Common myeloid progenitor, CD34-positive (primary cell): ENCODE measurements around the gene USO1.
A peak's percentile ranks its signal among the peaks of the same experiment; 100 is the strongest.
"Not testable (repeated sequence)": the region's sequence is repeated elsewhere in the genome, so short reads cannot be mapped to it uniquely, and the experiment has no call there.

ENCODE experiments used
- CTCF ChIA-PET: fragments of 350-600 bp; sonication (Branson Sonifier 250); formaldehyde crosslinking; loops from one replicate; lab custom pipeline; 2021; ENCODE audit warnings: antibody characterized with exemption; lab: Charles Lee
- POLR2A ChIA-PET: fragments of 350-600 bp; sonication (Branson Sonifier 250); formaldehyde crosslinking; loops from one replicate; lab custom pipeline; 2021; ENCODE audit warnings: antibody characterized with exemption; lab: Charles Lee
- DNase-seq, 3 donors: peaks; one replicate each; pipeline versions ENCODE4 v3.0.0 to v3.0.0-alpha.2; 2013
- H3K27ac ChIP-seq, 2 experiments: 1 replicate in 1 of 2; 2 replicates in 1 of 2; pipeline ENCODE4 v1.7.0; 2013; ENCODE audit warnings: inconsistent platforms in 2 of 2, low read length in 2 of 2, mild to moderate bottlenecking in 2 of 2, low read depth in 1 of 2, moderate library complexity in 1 of 2; ENCODE audit not compliant: severe bottlenecking in 2 of 2, insufficient read depth in 1 of 2, poor library complexity in 1 of 2
- H3K27me3 ChIP-seq, 5 experiments: replicated peaks in 2 of 5; 1 replicate in 3 of 5; 2 replicates in 2 of 5; pipeline versions ENCODE4 v1.6.1 to v1.7.0; 2013; ENCODE audit warnings: low read length in 4 of 5, mild to moderate bottlenecking in 2 of 5, moderate library complexity in 2 of 5, inconsistent platforms in 1 of 5; ENCODE audit not compliant: insufficient read depth in 5 of 5, control insufficient read depth in 4 of 5
- H3K36me3 ChIP-seq, 4 experiments: 1 replicate in 2 of 4; 2 replicates in 2 of 4; pipeline versions ENCODE4 v1.6.1 to v1.7.0; 2013; ENCODE audit warnings: low read length in 3 of 4, control low read depth in 1 of 4, mild to moderate bottlenecking in 1 of 4; ENCODE audit not compliant: control insufficient read depth in 4 of 4, insufficient read depth in 4 of 4
- H3K4me1 ChIP-seq, 4 experiments: 1 replicate in 3 of 4; 2 replicates in 1 of 4; pipeline versions ENCODE4 v1.6.1 to v1.7.1; 2013; ENCODE audit warnings: low read length in 3 of 4, mild to moderate bottlenecking in 3 of 4, control low read depth in 1 of 4, inconsistent platforms in 1 of 4, moderate library complexity in 1 of 4; ENCODE audit not compliant: control insufficient read depth in 4 of 4, insufficient read depth in 4 of 4; ENCODE audit errors: control extremely low read depth in 1 of 4
- H3K4me3 ChIP-seq, 7 experiments: 1 replicate in 4 of 7; 2 replicates in 3 of 7; pipeline versions ENCODE4 v1.5.1 to v1.7.0; 2013; ENCODE audit warnings: mild to moderate bottlenecking in 7 of 7, low read length in 6 of 7, moderate library complexity in 6 of 7, inconsistent platforms in 2 of 7, low read depth in 2 of 7, control low read depth in 1 of 7; ENCODE audit not compliant: insufficient read depth in 4 of 7, control insufficient read depth in 1 of 7; ENCODE audit errors: extremely low read depth in 1 of 7
- H3K9me3 ChIP-seq, 5 experiments: 1 replicate in 4 of 5; 2 replicates in 1 of 5; pipeline versions ENCODE4 v1.6.1 to v1.7.1; 2013; ENCODE audit warnings: low read length in 4 of 5, mild to moderate bottlenecking in 2 of 5, inconsistent platforms in 1 of 5, low read depth in 1 of 5, moderate library complexity in 1 of 5; ENCODE audit not compliant: control insufficient read depth in 4 of 5, insufficient read depth in 2 of 5; ENCODE audit errors: control extremely low read depth in 1 of 5
- WGBS: methylation state at CpG from one replicate; pipeline ENCODE4 v1.1.5; 2013; ENCODE audit not compliant: insufficient coverage; 5-methylcytosine and 5-hydroxymethylcytosine counted together

The USO1 gene

DNA sequence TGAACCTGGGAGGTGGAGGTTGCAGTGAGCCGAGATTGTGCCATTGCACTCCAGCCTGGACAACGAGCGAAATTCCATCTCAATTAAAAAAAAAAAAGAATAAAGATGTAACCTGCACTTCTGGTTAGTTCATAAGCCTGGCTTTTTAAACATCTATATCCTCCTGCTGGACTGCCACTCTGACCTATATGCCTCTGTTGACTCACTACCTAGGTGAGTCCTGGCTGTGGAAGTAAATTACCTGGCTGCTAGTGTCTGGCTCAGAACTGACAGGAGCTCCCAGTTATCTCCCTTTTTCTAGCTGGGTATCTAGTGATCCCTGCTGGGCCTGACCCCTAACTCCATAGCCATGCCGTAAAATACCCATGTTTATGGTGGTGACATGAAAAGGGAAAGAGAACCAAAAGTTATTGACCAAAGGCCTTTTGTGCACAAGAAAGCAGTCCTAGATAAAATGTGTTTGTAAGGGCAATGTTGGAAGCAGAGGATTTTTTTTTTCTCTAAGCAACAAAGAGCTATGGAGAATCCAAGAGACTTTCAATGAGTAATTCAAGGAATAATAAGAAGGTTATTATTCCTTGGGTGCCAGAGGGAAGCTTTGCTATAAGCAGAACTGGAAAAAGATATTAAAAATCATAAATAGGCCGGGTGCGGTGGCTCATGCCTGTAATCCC, 40.8 kb upstream of the USO1 start:
- CTCF ChIA-PET, result interaction anchor here (1.0 to 2.7 kb wide), 4 partner anchors 8 to 30 kb away, joined by 3 to 9 read pairs (median 5); partner anchors contain the start of gene G3BP2
- Histone ChIP-seq H3K36me3 (peaks cover 0 to 3% (median 0%) of the 10 kb centered on the region in 4 experiments), H3K27me3 (no peaks in the 10 kb centered on the region), H3K27ac (no peak overlapping the region), H3K4me1 (peaks cover 0 to 10% (median 2%) of the 10 kb centered on the region in 4 experiments), H3K9me3 (peaks cover 0 to 7% (median 3%) of the 10 kb centered on the region in 5 experiments), H3K4me3 (no peak overlapping the region)
- POLR2A ChIA-PET, result interaction anchor here (0.6 kb wide), 1 partner anchor 57 kb away, joined by 3 read pairs; no protein-coding TSS in a partner anchor
- 100% methylated on average over 2 of the region's 6 CpGs for WGBS
- DNase-seq, result no peak

GRCh38 chr4:75685546-75686189, 38.7 kb upstream of the USO1 start:
- Histone ChIP-seq H3K36me3 (peaks cover 0 to 6% (median 5%) of the 10 kb centered on the region in 4 experiments), H3K9me3 (peaks cover 0 to 7% (median 3%) of the 10 kb centered on the region in 5 experiments), H3K4me1 (peaks cover 0 to 10% (median 2%) of the 10 kb centered on the region in 4 experiments), H3K4me3 (no peak overlapping the region), H3K27me3 (no peaks in the 10 kb centered on the region), H3K27ac (no peak overlapping the region)
- no peak for DNase-seq
- POLR2A ChIA-PET, result no interaction called here
- CTCF ChIA-PET, result no interaction called here
- no CpG with 5 or more reads among the region's 2 CpGs for WGBS

- Histone ChIP-seq H3K36me3 (peaks cover 0 to 6% (median 5%) of the 10 kb centered on the region in 4 experiments), H3K4me1 (peaks cover 0 to 10% (median 2%) of the 10 kb centered on the region in 4 experiments), H3K9me3 (peaks cover 0 to 7% (median 3%) of the 10 kb centered on the region in 5 experiments), H3K27me3 (no peaks in the 10 kb centered on the region), H3K27ac (no peak overlapping the region), H3K4me3 (no peak overlapping the region)
- ChIA-PET POLR2A (no interaction called here), CTCF (no interaction called here)
- peak in 2 of 3 donors; percentile 48 to 68 for DNase-seq
- WGBS, result no CpG with 5 or more reads among the region's 3 CpGs
Measured at GRCh38 chr4:75686346-75686745, 38.0 kb upstream of the USO1 start.

DNA sequence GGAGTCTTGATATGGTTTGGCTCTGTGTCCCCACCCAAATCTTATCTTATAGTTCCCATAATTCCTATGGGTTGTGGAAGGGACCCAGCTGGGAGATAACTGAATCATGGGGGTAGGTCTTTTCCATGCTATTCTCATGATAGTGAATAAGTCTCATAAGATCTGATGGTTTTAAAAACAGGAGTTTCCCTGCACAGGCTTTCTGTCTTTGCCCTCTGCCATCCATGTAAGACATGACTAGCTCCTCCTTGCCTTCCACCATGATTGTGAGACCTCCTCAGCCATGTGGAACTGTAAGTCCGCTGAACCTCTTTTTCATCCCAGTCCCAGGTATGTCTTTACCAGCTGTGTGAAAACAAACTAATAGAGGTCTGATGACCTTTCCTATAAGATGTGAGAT, 37.3 kb upstream of the USO1 start:
- H3K4me1 ChIP-seq, H3K4me3 ChIP-seq, POLR2A ChIA-PET, H3K36me3 ChIP-seq, H3K27ac ChIP-seq, H3K9me3 ChIP-seq, CTCF ChIA-PET, H3K27me3 ChIP-seq: not testable (repeated sequence)
- DNase-seq, result peak in 1 of 3 donors; percentile 33
- no CpG with 5 or more reads among the region's 1 CpG for WGBS

- DNase-seq, H3K27ac ChIP-seq, H3K27me3 ChIP-seq, H3K9me3 ChIP-seq, H3K4me3 ChIP-seq, H3K36me3 ChIP-seq, H3K4me1 ChIP-seq: not testable (repeated sequence)
- WGBS, result 100% methylated on average over 5 of the region's 5 CpGs
- ChIA-PET POLR2A (interaction anchor here (0.7 to 1.1 kb wide), 2 partner anchors 20 to 67 kb away, joined by 4 read pairs; no protein-coding TSS in a partner anchor), CTCF (interaction anchor here (1.8 kb wide), 1 partner anchor 9 kb away, joined by 6 read pairs; no protein-coding TSS in a partner anchor)
Measured at GRCh38 chr4:75692066-75692465, 32.3 kb upstream of the USO1 start.

- H3K27me3 ChIP-seq, result no peaks in the 10 kb centered on the region
- peaks cover 6 to 25% (median 16%) of the 10 kb centered on the region in 4 experiments for H3K4me1 ChIP-seq
- POLR2A ChIA-PET, result interaction anchor here (0.8 kb wide), 1 partner anchor 21 kb away, joined by 5 read pairs; no protein-coding TSS in a partner anchor
- WGBS, result 100% methylated on average over 1 of the region's 3 CpGs
- no peak overlapping the region for H3K4me3 ChIP-seq
- CTCF ChIA-PET, result interaction anchor here (1.0 to 2.7 kb wide), 4 partner anchors 14 to 42 kb away, joined by 3 to 18 read pairs (median 4); partner anchors contain the start of gene USO1
- peaks cover 0 to 8% (median 3%) of the 10 kb centered on the region in 4 experiments for H3K36me3 ChIP-seq
- peak; percentile 52 to 91 (median 87) for DNase-seq
- H3K27ac ChIP-seq, result peak overlapping the region; percentile 64 to 67
- H3K9me3 ChIP-seq, result no peaks in the 10 kb centered on the region
Measured at GRCh38 chr4:75696071-75696470, 28.3 kb upstream of the USO1 start.
